Fibroblast of lung (primary cell): ENCODE measurements around the gene GGT7.

Source experiments
- EZH2 ChIP-seq: IDR thresholded peaks from 2 replicates; pipeline ENCODE4 v1.5.1; 2012; ENCODE audit warnings: low read length, control low read depth, mild to moderate bottlenecking; ENCODE audit errors: missing control alignments
- TF ChIP-seq, protein P1 (sequence below), 2 donors: IDR thresholded peaks in 1 of 2; conservative IDR thresholded peaks in 1 of 2; 1 replicate in 1 of 2; 2 replicates in 1 of 2; pipeline ENCODE4 v1.5.1; 2011 to 2012; ENCODE audit warnings: low read length in 2 of 2, control low read depth in 1 of 2, inconsistent platforms in 1 of 2, low read depth in 1 of 2, mild to moderate bottlenecking in 1 of 2

DNA sequence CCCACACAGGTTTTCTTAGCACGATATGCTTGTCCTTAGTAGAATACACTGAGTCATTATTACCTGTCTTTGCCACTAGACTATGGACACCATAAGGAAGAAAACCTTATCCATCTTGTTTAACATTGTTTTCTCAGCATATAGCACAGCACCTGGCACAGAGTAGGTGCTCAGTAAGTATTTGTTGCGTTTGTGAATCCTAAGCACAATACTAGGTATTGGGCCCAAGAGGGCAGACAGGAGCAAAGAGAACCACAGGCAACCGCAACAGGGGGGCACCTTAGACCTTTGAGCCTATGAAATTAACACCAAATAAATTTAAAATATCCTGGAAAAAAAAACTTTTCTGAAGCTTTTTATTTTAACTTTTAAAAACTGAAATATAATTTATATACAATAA, 43.5 kb downstream of the GGT7 start:
- TF ChIP-seq, protein P1, sequence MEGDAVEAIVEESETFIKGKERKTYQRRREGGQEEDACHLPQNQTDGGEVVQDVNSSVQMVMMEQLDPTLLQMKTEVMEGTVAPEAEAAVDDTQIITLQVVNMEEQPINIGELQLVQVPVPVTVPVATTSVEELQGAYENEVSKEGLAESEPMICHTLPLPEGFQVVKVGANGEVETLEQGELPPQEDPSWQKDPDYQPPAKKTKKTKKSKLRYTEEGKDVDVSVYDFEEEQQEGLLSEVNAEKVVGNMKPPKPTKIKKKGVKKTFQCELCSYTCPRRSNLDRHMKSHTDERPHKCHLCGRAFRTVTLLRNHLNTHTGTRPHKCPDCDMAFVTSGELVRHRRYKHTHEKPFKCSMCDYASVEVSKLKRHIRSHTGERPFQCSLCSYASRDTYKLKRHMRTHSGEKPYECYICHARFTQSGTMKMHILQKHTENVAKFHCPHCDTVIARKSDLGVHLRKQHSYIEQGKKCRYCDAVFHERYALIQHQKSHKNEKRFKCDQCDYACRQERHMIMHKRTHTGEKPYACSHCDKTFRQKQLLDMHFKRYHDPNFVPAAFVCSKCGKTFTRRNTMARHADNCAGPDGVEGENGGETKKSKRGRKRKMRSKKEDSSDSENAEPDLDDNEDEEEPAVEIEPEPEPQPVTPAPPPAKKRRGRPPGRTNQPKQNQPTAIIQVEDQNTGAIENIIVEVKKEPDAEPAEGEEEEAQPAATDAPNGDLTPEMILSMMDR (conservative IDR thresholded peaks at IDR 0.05 in 1 of 2, IDR thresholded peaks at IDR 0.05 in 1 of 2; ENCODE audit: low read depth in 1 of 2, low read length in 2 of 2) = no peak
- no peak for TF ChIP-seq EZH2
